Activated CD8-positive, alpha-beta memory T cell treated with anti-CD3 and anti-CD28 coated beads, Interleukin-2, amount 50 U/mL, for 48 hours (primary cell): Measurements from ENCODE around the gene CDK6.

Experiments
- DNase-seq: peaks from one replicate; pipeline ENCODE4 v3.0.0-alpha.2; 2020

CDK6 gene

GRCh38 chr7:92788559-92789183 is 47.7 kb downstream of the CDK6 start:
- no peak for DNase-seq

DNA sequence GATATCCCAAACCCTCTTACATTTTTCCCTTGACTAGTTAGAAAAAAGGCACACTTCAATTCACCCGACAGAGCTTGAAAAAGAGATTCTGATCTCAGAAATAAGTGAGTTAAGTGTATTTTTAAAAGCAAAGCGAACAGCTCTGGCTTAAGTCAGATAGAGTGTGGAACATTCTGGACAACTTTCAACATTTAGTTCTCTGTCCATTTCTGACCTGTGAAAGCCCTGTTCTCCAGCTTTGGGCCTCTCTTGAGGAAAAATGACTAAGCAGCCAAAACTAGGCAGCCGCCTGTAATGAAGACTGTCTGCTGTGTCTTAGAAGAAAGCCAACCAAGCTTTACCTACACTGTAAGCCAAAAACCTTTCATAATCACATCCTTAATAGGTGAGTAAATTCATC is 50.5 kb downstream of the CDK6 start:
- DNase-seq: no peak

- no peak for DNase-seq
Observed at GRCh38 chr7:92784935-92785334, 51.4 kb downstream of the CDK6 start.

GRCh38 chr7:92783260-92784201 is 52.8 kb downstream of the CDK6 start:
- no peak for DNase-seq

DNA sequence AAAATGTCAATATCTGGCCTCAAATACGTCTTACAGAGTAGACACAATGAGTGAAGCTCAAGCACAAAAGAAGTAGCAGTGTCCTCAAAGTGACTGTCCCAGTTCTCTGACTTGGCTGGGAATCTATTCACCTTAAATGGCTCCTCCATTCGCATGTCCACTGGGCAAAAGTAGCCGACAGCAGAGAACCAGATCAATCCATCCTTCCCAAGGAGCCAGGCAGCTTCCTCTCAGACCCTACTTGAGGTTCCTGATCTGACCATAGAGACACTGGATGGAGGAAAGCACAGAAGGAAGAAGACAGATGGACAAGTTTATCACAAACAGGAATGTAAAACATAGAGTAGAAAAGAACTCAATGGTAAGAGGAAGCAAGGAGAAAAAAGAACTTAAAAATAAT is 53.5 kb downstream of the CDK6 start:
- DNase-seq: no peak

DNA sequence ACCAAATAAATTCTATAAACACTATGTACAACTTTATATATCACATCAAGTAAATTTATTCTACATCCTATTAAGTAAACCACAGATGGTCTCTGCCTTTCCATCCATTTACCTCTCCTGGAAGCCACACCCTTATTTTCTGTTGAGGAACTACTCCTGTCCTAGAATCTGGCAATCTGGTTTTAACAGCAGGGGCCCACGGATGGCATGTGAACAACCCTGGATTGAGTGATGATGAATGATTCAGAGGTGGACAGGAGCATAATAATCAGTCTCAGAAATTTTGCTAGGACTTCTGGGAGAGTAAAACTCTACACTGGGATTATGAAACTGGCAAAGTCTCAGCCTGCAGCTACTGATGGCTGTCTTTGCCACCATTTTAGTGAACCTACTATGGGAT is 54.1 kb downstream of the CDK6 start:
- DNase-seq: no peak

GRCh38 chr7:92781117-92781720 is 55.2 kb downstream of the CDK6 start:
- no peak for DNase-seq

GRCh38 chr7:92778972-92779371 is 57.4 kb downstream of the CDK6 start:
- no peak for DNase-seq

DNA sequence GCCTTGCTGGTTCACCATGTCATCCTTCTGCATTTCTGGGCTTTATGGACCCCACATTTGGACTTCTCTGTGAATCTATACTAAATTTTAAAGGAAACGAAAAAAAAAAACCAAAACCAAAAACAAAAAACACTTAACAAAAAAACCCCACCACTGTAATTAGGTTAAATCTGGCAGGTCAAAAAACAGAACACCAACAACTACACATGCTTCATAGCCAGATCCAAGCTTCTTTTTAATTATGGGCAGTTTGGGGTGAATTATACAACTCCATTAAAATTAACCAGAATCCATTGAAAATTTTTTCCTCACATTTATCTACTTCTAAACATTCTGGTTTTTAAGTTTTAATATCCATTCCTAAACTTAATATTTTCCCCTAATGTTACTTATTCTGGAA is 58.4 kb downstream of the CDK6 start:
- DNase-seq: no peak

GRCh38 chr7:92773808-92774207 is 62.6 kb downstream of the CDK6 start:
- DNase-seq: no peak

DNA sequence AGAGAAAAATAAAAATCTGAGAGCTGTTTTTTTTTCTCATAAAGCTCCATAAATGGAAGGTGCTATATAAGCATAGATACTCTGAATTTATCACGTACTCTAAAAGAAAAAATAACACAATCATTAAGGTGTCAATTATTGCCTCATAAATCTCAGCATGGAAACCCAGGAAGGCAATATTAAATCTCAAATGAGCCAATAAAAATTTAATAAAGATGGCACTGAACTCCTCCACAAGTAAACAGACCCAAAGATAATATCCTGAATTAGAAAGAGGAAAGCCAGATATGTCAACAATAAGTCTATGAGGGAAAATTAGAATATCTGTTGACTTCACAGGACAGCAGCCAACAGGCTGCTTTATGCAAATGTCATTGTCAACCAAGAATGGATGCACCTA is 66.5 kb downstream of the CDK6 start:
- no peak for DNase-seq

DNA sequence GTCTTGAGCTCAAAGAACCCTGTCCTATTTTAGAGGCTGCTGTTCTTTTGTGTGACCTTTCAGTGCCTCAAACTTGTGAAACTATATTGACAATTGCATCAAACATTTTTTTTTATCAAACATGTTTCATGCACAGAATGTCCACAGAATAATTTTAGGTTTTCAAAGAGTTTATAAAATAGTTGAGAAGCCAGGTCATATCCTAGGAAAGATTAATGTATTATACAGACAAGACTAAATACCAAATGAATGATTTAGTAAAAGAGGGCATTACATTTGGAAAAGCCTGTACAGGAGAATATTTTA is 67.0 kb downstream of the CDK6 start:
- no peak for DNase-seq

- no peak for DNase-seq
Observed at GRCh38 chr7:92768501-92769393, 67.6 kb downstream of the CDK6 start.

DNA sequence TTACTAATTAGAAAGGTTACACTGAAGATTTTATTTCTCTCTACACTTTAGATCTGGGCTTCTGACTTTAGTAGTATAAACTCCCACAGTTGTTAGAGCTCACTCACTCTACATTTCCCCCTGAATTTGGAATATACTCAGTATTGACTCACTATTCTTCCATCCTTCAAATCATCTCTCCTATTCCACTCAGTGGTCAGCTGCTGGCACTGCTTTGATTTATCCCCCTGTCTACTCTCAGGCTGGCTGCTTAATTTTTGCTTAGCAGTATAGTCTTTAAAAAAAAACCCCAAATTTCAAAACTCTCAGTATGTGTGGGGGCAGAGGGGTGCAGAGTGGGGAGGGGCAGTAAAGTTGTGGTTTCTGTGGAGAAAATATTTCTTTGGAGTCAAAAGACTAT is 68.9 kb downstream of the CDK6 start:
- DNase-seq: no peak

DNA sequence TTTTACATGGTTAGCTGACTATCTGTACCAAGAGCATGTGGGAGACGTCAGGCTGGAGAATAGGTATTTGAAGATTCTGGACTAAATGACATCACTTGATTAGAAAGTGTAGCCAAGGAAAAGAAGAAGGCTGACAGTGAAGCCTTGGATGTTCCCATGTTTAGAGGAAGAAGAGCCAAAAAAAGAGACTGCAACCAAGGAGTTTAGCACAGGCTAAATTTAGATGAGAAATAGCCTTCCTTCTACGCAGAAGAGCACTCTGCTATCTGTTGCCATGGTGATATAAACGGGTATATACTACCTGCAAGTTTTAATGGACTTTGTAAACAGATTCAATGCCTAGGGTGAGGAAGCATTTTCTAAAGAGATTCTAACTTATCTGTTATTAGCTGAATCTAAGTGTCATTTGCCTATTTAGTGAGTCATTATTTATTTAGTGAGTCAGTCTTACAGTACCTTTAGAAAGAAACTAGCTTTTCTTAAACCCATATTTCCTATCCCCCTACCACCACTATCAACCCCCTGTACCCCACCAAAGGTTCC is 69.8 kb downstream of the CDK6 start:
- no peak for DNase-seq

DNA sequence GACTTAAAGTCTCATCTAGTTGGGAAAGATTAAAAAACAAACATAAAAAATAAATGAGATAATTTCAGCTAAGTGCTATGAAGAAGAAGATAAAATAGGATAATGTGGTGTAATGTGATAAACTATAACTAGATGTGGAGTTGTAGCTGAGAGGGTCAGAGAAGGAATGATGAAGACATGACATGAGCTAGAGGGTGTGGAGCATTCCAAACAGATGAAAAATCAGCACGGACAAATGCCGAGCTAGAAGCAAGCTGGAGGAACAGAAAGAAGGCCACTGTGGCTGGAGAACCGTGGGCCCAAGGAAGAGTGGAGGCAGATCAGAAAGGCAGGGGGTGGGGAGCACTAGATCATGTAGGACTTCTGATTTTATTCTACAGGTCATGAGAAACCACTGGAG is 70.6 kb downstream of the CDK6 start:
- DNase-seq: no peak

- DNase-seq: no peak
Observed at GRCh38 chr7:92763636-92764423, 72.5 kb downstream of the CDK6 start.

- DNase-seq: no peak
Observed at GRCh38 chr7:92762851-92763250, 73.5 kb downstream of the CDK6 start.

DNA sequence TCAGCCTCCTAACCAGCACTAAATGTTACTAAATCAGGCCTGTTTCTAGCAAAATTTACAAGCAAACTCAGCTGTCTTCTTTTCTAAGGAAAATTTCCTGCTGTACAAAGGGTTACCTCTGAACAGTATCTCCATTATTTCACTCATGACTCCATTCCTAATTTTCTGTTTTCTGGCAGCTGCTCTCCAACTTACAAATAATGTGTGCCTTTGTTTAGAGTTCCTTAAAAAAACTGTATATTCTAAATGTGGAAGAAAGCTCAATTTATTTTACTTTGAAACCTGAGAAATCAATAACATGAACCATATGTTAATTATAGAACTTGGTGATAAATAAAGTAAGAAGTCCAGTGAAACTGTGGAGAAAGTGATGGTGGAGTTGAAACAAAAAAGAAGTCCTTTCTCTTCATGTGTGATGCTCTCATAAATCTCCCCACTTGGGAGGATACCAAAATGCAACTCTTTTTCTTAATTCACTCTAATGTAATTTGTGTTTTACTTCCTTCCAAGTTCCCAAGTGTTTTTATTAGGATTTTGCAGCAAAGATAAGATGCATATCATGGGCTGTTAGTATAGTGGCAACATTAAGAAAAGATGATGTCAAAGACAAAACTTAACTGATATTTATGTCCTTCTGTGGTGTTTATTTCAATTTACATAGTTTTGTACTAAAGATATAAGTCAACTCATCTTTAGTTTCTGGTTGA is 74.8 kb downstream of the CDK6 start:
- no peak for DNase-seq

- DNase-seq: no peak
Observed at GRCh38 chr7:92758796-92759431, 77.5 kb downstream of the CDK6 start.
